GM19351 (cell line): ENCODE data around the gene SPDYE16.
"Not testable (repeated sequence)": the region's sequence is repeated elsewhere in the genome, so short reads cannot be mapped to it uniquely, and the experiment has no call there.

Source experiments
- ATAC-seq: cut with Tn5 transposase; IDR thresholded peaks from one replicate; pipeline ENCODE4 v1.9.1; 2021; ENCODE audit warnings: mild to moderate bottlenecking, moderate library complexity; ENCODE audit not compliant: unreplicated experiment

Gene SPDYE16, protein sequence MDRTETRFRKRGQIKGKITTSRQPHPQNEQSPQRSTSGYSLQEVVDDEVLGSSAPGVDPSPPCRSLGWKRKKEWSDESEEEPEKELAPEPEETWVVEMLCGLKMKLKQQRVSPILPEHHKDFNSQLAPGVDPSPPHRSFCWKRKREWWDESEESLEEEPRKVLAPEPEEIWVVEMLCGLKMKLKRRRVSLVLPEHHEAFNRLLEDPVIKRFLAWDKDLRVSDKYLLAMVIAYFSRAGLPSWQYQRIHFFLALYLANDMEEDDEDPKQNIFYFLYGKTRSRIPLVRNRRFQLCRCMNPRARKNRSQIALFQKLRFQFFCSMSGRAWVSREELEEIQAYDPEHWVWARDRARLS

DNA sequence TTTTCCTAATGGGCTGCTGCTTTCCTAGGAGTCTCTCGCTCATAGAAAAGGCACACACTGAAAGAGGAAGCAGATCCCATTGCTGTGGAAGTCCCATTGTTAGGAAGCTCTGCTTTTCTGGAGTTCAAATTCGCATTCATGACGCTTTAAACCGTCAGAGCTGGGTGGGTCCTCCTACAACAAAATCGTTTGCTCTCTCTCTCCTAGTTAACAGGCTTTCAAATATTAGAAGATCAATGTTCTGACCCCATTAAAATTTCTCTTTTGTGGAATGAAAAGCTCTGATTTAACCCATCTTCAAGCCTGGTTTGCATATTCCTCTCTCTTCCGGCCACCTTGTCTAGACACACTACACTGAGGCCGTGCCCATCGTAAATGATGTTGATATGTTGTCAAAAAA is at the start of gene SPDYE16:
Gene SPDYE16, minus strand, starts transcription at position 101 of the 400 bp plus-strand sequence. CDS start 1,838 bp downstream, outside the sequence.
- ATAC-seq = not testable (repeated sequence)

GRCh38 chr7:76592694-76593093 is 49.6 kb upstream of the SPDYE16 start:
- not testable (repeated sequence) for ATAC-seq

DNA sequence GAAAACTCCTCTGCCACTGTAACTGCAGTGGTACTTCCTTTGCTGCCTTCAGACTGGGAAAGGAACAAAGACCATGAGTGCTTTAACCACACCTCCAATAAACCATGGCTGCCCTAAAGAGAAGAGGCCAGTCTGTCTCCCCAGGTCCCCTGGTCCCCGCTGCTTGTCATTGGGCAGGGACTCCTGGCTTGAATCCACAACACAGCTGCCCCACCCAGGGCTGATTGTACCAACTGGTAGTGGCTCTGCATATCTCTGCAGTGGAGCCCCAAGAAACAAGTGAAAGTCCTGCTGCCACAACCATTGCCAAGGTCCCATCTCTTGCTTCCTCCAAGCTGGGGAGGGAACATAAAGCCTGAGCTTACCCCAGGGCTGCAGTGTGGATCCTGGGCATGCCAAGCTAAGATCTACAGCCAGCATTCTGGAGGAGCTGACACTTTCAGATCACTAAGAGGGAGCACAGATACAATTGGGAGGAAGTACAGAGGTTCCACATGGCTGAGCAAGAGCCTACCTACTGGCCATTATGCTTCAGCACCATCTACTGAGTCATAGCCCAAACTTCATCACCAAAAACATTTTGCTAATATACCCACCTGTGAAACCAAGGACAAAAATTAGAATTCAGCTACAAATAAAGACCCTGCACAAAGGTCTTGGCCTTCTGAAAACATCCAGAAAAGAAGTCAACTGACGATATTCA is 48.7 kb upstream of the SPDYE16 start:
- ATAC-seq = peak; percentile 87

- ATAC-seq = not testable (repeated sequence)
These were observed 47.9 kb upstream of the SPDYE16 start for GRCh38 chr7:76591033-76591432.

DNA sequence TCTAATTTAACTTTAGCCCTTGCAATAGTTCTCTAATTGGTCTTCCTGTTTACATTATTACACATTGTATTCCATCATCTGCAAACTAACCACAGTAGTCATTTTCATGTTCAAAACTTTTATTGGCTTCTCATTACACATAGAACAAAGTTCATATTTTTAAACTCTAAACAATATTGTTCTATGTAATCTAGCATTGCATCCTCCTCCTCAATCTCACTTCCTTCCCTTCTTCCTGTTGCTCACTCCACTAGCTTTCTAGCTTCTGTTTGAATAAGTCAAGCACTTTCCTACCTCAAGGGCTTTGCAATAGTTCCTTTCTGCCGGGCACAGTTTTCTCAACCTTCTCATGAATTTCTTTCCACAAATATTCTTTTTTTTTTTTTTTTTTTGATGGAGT is 45.5 kb upstream of the SPDYE16 start:
- ATAC-seq = not testable (repeated sequence)

DNA sequence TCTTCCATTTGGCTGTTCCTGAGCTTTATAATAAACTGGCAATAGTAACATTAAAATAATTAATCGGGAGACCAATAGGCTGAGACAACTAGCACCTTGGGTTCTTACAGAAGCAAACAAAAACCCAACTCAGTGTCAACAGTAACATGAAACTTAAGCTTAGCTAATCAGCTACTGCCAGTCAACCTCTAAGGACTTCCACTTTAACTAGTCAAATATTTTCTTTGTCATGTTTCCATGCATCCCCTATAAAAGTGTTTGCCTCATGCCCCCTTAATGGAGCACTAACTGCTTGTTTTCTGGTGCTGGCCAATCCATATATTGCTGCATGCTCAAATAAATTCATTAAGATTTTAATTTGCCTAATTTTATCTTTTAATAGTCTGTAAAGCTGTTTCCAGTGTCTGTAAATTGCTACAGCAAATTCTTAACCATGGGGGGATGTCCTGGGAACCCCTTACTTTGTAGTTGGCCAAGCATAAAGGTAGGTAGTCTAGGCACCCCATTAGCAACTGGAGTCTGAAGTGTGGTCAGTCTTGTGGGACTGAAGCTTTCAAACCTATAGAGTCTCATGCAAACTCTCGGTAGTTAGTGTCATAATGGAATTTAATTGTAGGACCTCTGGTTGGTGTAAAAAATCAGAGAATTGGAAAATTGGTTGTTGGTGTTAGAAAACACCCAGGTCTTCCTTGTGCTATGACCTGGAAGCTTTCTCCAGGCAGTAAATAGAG is 43.7 kb upstream of the SPDYE16 start:
- ATAC-seq = not testable (repeated sequence)

DNA sequence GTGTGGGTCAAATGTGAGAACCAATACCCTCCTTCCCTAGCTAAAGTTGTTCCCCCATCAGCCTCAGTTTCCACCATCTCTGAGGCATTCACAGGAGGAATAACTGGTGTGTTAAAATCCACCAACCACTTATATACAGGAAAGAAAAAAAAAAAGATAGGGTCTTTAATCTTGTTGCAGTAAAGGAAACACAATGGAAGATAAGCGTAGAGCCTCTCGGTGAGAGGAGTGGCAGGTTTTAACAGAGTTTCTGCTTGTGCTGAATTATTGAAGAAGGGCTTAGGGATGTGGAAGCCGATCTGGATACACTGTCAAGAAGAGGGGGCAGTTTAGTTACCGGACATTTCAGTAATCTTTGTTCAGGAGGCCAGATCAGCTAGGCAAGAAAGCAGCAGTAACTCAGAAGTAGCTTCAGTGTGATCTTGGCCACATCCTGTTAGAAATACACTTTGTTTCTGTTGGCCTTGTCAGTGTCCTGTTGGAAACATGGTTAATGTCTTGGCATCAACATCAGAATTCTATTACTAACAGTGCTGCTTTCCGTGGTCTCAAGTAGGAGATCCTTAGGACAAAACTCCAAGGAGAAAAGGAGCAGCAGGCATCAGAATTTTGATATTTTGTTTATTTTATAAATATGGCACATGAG is 40.7 kb upstream of the SPDYE16 start:
- not testable (repeated sequence) for ATAC-seq

GRCh38 chr7:76582848-76583631 is 39.9 kb upstream of the SPDYE16 start:
- not testable (repeated sequence) for ATAC-seq

- not testable (repeated sequence) for ATAC-seq
These were observed 33.0 kb upstream of the SPDYE16 start for GRCh38 chr7:76575919-76576655.

DNA sequence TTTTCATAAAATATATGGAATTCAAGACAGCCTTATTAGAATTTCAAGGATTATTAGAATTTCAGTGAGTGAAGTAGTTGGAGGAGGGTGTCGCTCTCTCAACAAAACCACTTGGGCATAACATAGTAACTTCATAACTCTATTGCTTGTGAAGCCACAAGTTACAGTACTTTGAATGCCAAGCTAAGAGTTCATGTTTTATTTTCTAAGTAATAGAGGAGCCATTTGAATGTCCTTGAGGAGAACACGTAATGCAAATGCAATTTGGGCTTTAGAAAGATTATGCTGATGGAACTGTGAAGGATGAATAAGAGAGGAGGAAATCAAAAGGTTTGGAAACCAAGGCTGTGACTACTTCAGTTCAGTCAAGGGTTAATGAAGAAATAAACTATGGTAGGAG is 32.3 kb upstream of the SPDYE16 start:
- ATAC-seq = not testable (repeated sequence)

DNA sequence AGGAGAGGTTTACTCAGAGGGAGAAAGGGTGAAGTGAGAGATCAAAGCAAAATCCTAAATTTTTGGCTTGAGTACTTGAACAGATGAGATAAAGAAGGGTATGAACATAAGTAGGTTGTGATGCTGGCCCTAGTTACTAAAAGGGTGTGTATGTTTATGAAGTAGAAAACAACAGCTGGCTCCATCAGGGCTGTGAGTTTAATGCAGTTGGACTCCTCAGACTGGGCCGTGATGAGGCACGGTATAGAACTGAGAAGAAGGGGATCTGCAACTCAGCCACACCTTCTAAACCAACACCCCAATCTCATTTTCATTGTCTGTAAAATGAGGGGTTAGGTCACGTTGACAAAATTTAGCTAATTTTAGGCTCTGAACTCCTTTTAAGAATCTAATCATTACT is 29.2 kb upstream of the SPDYE16 start:
- ATAC-seq = not testable (repeated sequence)

DNA sequence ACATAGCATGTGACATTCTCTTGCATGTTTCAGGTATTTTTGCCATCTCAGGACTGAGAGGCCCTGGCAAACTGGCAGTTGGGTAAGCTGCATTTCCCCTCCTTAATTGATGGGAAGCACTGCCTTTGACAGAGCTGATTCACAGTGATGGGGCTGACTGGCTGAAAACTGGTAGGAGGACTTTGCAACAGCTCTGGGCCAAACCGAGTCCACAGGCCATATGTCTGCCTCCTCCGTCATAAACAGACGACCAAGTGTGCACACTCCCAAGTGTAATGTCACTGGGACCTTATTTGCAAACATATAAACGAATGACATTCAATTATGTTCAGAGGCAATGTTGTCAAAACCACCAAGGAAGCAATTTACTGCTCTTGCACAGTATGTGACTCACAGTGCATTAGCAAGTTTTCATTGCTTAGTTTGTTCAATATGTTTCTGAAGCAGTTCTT is 27.3 kb upstream of the SPDYE16 start:
- not testable (repeated sequence) for ATAC-seq

GRCh38 chr7:76568742-76569141 is 25.6 kb upstream of the SPDYE16 start:
- ATAC-seq = not testable (repeated sequence)

DNA sequence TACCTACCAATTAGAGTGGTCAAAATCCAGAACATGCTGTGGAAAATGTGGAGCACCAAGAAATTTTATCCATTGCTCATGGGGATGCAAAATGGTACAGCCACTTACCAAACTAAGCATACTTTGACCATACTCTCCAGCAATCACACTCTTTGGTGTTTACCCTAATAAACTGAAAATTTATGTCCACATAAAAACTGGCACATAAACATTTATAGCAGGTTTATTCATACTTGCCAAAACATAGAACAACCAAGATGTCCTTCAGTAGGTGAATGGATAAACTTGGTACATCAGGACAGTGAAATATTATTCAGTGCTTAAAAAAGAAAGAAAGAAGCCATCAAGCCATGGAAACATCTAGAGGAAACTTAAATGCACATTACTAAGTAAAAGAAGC is 24.7 kb upstream of the SPDYE16 start:
- not testable (repeated sequence) for ATAC-seq

DNA sequence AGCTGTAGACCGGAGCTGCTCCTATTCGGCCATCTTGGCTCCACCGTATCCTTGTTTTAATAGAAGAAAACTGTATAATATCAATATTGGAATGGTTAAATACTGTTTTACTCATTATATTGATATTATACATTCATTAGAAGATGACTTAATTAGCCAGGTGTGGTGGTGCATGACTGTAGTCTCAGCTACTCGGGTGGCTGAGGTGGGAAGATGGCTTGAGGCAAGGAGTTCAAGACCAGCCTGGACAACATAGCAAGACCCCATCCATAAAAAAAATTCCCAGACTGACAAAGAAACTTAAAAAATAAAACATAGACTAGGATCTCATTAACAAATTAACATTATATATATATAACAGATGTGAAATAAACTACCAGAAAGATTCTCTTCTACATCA is 24.2 kb upstream of the SPDYE16 start:
- ATAC-seq = not testable (repeated sequence)

GRCh38 chr7:76565001-76565400 is 21.9 kb upstream of the SPDYE16 start:
- ATAC-seq = not testable (repeated sequence)

GRCh38 chr7:76561342-76561741 is 18.2 kb upstream of the SPDYE16 start:
- ATAC-seq = not testable (repeated sequence)

- not testable (repeated sequence) for ATAC-seq
These were observed 17.1 kb upstream of the SPDYE16 start for GRCh38 chr7:76560157-76560556.

GRCh38 chr7:76559685-76560084 is 16.6 kb upstream of the SPDYE16 start:
- ATAC-seq = not testable (repeated sequence)
